Heart left ventricle (tissue), 16 donors: ENCODE results near the gene ZNF491. TPM values are rescaled to one million over a fixed set of nuclear protein-coding genes. Genes with fewer than 3 reads are reported as not detected.
"Not testable (repeated sequence)": the region's sequence is repeated elsewhere in the genome, so short reads cannot be mapped to it uniquely, and the experiment has no call there.

Source experiments
- ATAC-seq, 4 donors: fragments of 200-7000 bp; cut with Tn5 transposase; one replicate each; pipeline ENCODE4 v1.9.1; 2020 to 2022; ENCODE audit warnings: moderate library complexity in 4 of 4, mild to moderate bottlenecking in 3 of 4, moderate number of reproducible peaks in 1 of 4
- DNase-seq, 5 donors: peaks; one replicate each; pipeline ENCODE4 v3.0.0-alpha.2; 2020
- H3K27ac ChIP-seq, 12 donors: fragments of 200-600 bp; sonication (generic) in 4 of 12; one replicate each; pipeline versions ENCODE4 v1.5.0 to v1.8.0; 2016 to 2022; ENCODE audit warnings: mild to moderate bottlenecking in 2 of 12
- H3K27me3 ChIP-seq, 9 donors: fragments of 200-600 bp; sonication (generic) in 2 of 9; one replicate each; pipeline versions ENCODE4 v1.5.1 to v1.8.0; 2016 to 2022; ENCODE audit warnings: mild to moderate bottlenecking in 3 of 9
- H3K36me3 ChIP-seq, 9 donors: fragments of 200-600 bp; sonication (generic) in 2 of 9; one replicate each; pipeline versions ENCODE4 v1.5.0 to v1.8.0; 2018 to 2022; ENCODE audit warnings: mild to moderate bottlenecking in 2 of 9
- H3K4me1 ChIP-seq, 12 donors: fragments of 200-600 bp; sonication (generic) in 4 of 12; one replicate each; pipeline versions ENCODE4 v1.5.0 to v1.8.0; 2016 to 2022; ENCODE audit warnings: mild to moderate bottlenecking in 3 of 12
- H3K4me3 ChIP-seq, 12 donors: fragments of 200-600 bp; sonication (generic) in 4 of 12; one replicate each; pipeline versions ENCODE4 v1.5.0 to v1.8.0; 2017 to 2022; ENCODE audit warnings: mild to moderate bottlenecking in 9 of 12, moderate library complexity in 4 of 12
- H3K9me3 ChIP-seq, 12 donors: fragments of 200-600 bp; sonication (generic) in 4 of 12; one replicate each; pipeline versions ENCODE4 v1.5.0 to v1.8.0; 2016 to 2022; ENCODE audit warnings: mild to moderate bottlenecking in 1 of 12
- POLR2A ChIP-seq, 2 donors: fragments of 450-650 bp; IDR thresholded peaks; one replicate each; pipeline ENCODE4 v1.6.1; 2017; ENCODE audit warnings: antibody characterized with exemption in 2 of 2, mild to moderate bottlenecking in 2 of 2, moderate library complexity in 2 of 2
- WGBS, 4 donors: extraction: QIAGEN DNeasy Blood & Tissue Kit in 2 of 4; methylation state at CpG; one replicate each; pipeline versions ENCODE4 v1.1.5 to v1.1.7; 2013 to 2018; 5-methylcytosine and 5-hydroxymethylcytosine counted together
- intact Hi-C, 10 donors: fragments of 100-400 bp; cut with DNase I; formaldehyde crosslinking; loops; one replicate each; pipeline versions ENCODE4 v1.11.1 to v1.14.2; 2022
- polyA plus RNA-seq, 2 donors: library from polyadenylated mRNA; stranded (reverse); fragments of 200-250 nt; gene quantifications; one replicate each; pipeline ENCODE4 v1.2.3, GENCODE V29; 2013
- total RNA-seq, 9 donors: library from RNA; depleted of rRNA in 2 of 9; stranded (reverse); fragments of >200 nt in 2 of 9; fragmentation: NEBNext Ultra II Directional in 3 of 9; extraction: Animal tissue kit (Norgen Biotek cat#: 25700) in 3 of 9; gene quantifications; one replicate each; pipeline versions ENCODE4 v1.1.0 to v1.2.4, GENCODE V29; 2016 to 2023
- TF ChIP-seq, protein P1 (sequence below), 12 donors: fragments of 200-600 bp; sonication (generic) in 4 of 12; IDR thresholded peaks; one replicate each; pipeline versions ENCODE4 v1.5.0 to v1.8.0; 2018 to 2022; ENCODE audit warnings: antibody characterized with exemption in 12 of 12, mild to moderate bottlenecking in 5 of 12
- donor health status: ischemic (EF 13 %, LVEDD 7.1; RV severe dilation, severe dysfunction).
- donor health status: healthy with polysubstance abuse.
- donor health status: DM: no; HTN: yes; CAD: no.
- donor health status: DM: no; HTN: no; CAD: no.
- donor health status: ischemic (EF 25% LVEDD 6.9; RV normal size, moderate dysfunction).
- donor health status: ischemic (EF 25% LVEDD 5.7; RV mildly dilated, moderate dysfunction).
- donor health status: healthy.
- donor health status: DM: yes; HTN: yes; CAD: no.
- donor health status: ischemic (EF 35%, LVEDD 5.7; RV mildly dilated, moderate dysfunction).
- donor health status: nonischemic (EF 11% LVEDD 7.7; RV severe dilation, severe dysfunction).
- donor health status: DM: yes; HTN: yes; CAD: no.
- donor health status: PGD.
- donor health status: ischemic (EF 29% LVEDD 5.4; RV normal size, mild dysfunction).
- donor health status: nonischemic (EF 23%, LVEDD 6.1; RV moderate dilation, normal function).

The ZNF491 gene
- total and polyA plus RNA-seq, 11 donors = 0.91 to 3.4 (median 2.5) TPM

DNA sequence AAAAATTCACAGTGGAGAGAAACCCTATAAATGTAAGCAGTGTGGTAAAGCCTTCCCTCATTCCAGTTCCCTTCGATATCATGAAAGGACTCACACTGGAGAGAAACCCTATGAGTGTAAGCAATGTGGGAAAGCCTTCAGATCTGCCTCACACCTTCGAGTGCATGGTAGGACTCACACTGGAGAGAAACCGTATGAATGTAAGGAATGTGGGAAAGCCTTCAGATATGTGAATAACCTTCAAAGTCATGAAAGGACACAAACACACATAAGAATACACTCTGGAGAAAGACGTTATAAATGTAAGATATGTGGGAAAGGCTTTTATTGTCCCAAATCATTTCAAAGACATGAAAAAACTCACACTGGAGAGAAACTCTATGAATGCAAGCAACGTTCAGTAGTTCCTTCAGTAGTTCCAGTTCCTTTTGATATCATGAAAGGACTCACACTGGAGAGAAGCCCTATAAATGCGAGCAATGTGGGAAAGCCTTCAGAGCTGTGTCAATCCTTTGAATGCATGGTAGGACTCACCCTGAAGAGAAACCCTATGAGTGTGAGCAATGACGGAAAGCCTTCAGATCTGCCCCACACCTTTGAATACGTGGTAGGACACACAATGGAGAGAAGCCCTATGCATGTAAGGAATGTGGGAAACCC, 34.1 kb downstream of the ZNF491 start:
- no peak overlapping the region for H3K4me3 ChIP-seq
- H3K27me3 ChIP-seq = no peaks in the 10 kb centered on the region
- 96 to 99% (median 97%) methylated on average over 8 of the region's 8 CpGs for WGBS, 4 donors
- H3K9me3 ChIP-seq = peaks cover 0 to 77% (median 32%) of the 10 kb centered on the region in 12 donors
- no peak for TF ChIP-seq POLR2A (IDR thresholded peaks at IDR 0.05)
- TF ChIP-seq, protein P1, sequence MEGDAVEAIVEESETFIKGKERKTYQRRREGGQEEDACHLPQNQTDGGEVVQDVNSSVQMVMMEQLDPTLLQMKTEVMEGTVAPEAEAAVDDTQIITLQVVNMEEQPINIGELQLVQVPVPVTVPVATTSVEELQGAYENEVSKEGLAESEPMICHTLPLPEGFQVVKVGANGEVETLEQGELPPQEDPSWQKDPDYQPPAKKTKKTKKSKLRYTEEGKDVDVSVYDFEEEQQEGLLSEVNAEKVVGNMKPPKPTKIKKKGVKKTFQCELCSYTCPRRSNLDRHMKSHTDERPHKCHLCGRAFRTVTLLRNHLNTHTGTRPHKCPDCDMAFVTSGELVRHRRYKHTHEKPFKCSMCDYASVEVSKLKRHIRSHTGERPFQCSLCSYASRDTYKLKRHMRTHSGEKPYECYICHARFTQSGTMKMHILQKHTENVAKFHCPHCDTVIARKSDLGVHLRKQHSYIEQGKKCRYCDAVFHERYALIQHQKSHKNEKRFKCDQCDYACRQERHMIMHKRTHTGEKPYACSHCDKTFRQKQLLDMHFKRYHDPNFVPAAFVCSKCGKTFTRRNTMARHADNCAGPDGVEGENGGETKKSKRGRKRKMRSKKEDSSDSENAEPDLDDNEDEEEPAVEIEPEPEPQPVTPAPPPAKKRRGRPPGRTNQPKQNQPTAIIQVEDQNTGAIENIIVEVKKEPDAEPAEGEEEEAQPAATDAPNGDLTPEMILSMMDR (IDR thresholded peaks at IDR 0.05) = no peak
- peaks cover 0 to 6% (median 0%) of the 10 kb centered on the region in 12 donors for H3K4me1 ChIP-seq
- DNase-seq (no peak), ATAC-seq (no peak)
- peaks cover 14 to 62% (median 34%) of the 10 kb centered on the region in 9 donors for H3K36me3 ChIP-seq
- intact Hi-C loops = no loop called here
- no peak overlapping the region for H3K27ac ChIP-seq

DNA sequence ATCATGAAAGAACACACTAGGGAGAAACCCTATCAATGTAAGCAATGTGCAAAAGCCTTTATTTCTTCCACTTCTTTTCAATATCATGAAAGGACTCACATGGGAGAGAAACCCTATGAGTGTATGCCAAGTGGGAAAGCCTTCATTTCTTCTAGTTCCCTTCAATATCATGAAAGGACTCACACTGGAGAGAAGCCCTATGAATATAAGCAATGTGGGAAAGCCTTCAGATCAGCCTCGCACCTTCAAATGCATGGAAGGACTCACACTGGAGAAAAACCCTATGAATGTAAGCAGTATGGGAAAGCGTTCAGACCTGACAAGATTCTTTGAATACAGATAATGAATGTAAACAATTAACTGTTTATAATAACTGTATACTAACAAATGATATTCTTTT, 35.2 kb downstream of the ZNF491 start:
- Histone ChIP-seq H3K4me1 (no peaks in the 10 kb centered on the region), H3K36me3 (peaks cover 14 to 59% (median 34%) of the 10 kb centered on the region in 9 donors), H3K27ac (no peak overlapping the region), H3K27me3 (no peaks in the 10 kb centered on the region), H3K9me3 (peaks cover 0 to 66% (median 31%) of the 10 kb centered on the region in 12 donors), H3K4me3 (no peak overlapping the region)
- no peak for DNase-seq
- ATAC-seq = no peak
- 96 to 98% (median 98%) methylated on average over 2 of the region's 2 CpGs for WGBS, 4 donors
- intact Hi-C loops = no loop called here
- no peak for TF ChIP-seq POLR2A (IDR thresholded peaks at IDR 0.05)
- TF ChIP-seq, protein P1 (IDR thresholded peaks at IDR 0.05) = no peak

DNA sequence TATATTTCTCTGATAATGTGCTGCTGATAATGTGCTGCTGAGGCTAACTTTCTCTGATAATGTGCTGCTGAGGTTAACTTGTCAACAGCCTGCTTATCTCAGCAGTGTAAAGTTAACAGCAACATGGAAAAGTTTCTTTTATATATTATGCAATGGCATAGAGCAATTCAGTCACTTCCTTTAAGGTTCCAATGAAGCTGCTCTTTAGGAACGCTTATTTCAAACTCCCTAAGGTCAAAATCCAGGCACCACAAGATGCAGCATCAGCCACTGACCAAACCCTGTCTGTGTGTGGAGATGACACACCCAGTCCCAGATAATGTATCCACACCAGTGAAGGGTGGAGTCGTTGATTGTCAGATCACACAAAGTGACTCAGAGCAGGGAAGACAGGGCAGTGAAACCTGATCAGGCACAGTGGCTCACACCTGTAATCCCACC, 37.3 kb downstream of the ZNF491 start:
- peak in 2 of 4 donors; percentile 28 to 39 for ATAC-seq
- H3K36me3 ChIP-seq = peaks cover 14 to 41% (median 28%) of the 10 kb centered on the region in 9 donors
- H3K4me1 ChIP-seq, H3K27me3 ChIP-seq, intact Hi-C loops, H3K27ac ChIP-seq, H3K4me3 ChIP-seq, DNase-seq: not testable (repeated sequence)
- H3K9me3 ChIP-seq = peaks cover 0 to 52% (median 31%) of the 10 kb centered on the region in 12 donors
- 26 to 53% (median 42%) methylated on average over 2 of the region's 2 CpGs for WGBS, 4 donors

DNA sequence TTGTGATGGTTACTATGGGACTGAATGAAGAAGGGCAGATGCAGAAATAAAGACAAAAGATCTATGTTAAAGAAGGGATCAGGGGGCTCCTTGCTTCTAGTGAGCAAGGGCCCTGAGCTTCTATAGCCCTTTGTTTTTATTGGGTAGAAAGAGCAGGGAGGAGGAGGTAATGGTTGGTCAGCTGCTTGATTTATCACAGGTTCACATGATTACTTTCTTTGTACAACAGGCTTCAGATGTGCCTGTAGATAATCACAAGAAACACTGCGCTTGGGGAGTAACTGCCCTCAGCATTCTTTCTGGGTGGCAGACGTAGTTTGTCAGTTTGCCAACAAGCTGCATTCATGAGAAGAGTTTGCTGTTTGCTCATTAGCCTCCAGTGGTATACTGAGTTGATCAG, 45.4 kb downstream of the ZNF491 start:
- DNase-seq = no peak
- 65 to 78% (median 72%) methylated on average over 2 of the region's 2 CpGs for WGBS, 4 donors
- Histone ChIP-seq H3K36me3 (no peaks in the 10 kb centered on the region), H3K27me3 (no peaks in the 10 kb centered on the region), H3K9me3 (no peaks in the 10 kb centered on the region), H3K4me1 (peaks cover 0 to 7% (median 3%) of the 10 kb centered on the region in 12 donors), H3K4me3 (no peak overlapping the region), H3K27ac (no peak overlapping the region)
- intact Hi-C loops = no loop called here
- TF ChIP-seq, protein P1 (IDR thresholded peaks at IDR 0.05) = no peak
- no peak for TF ChIP-seq POLR2A (IDR thresholded peaks at IDR 0.05)
- ATAC-seq = no peak

DNA sequence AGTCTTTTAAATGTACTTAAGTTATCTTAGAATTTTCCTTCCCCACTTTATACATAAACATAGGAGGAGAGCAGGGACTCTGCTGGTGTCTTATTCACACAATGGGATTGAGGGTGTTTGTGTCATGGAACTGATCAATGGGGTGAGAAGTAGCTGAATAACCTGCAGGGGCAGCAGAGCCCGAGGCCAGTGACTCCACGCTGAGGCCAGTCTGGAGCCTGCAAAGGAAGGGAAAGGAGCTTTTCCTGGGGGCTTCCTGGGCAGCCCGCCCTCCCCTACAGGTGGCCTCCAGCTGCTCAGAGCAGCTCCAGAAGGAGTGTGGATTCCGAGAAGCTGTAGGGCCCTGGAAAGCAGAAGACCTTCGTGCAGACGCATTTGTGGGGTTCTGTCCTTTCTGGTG, 49.3 kb downstream of the ZNF491 start:
- H3K4me3 ChIP-seq, H3K9me3 ChIP-seq, H3K27ac ChIP-seq, H3K27me3 ChIP-seq, H3K36me3 ChIP-seq, intact Hi-C loops, DNase-seq, ATAC-seq: not testable (repeated sequence)
- peaks cover 0 to 20% (median 11%) of the 10 kb centered on the region in 12 donors for H3K4me1 ChIP-seq
- WGBS, 4 donors = 55 to 69% (median 55%) methylated on average over 6 of the region's 6 CpGs
